Activated CD8-positive, alpha-beta memory T cell treated with anti-CD3 and anti-CD28 coated beads, Interleukin-2, amount 50 U/mL, for 48 hours (primary cell): Measurements from ENCODE around the gene ZFYVE16.
"Not testable (repeated sequence)": the region's sequence is repeated elsewhere in the genome, so short reads cannot be mapped to it uniquely, and the experiment has no call there.

Experiments
- DNase-seq: peaks from one replicate; pipeline ENCODE4 v3.0.0-alpha.2; 2020

ZFYVE16 gene

GRCh38 chr5:80411589-80412219 is 3.8 kb downstream of the ZFYVE16 start:
- no peak for DNase-seq

- no peak for DNase-seq
Observed at GRCh38 chr5:80414113-80414512, 6.2 kb downstream of the ZFYVE16 start.

- no peak for DNase-seq
Observed at GRCh38 chr5:80417973-80418372, 10.1 kb downstream of the ZFYVE16 start.

GRCh38 chr5:80424365-80424764 is 16.5 kb downstream of the ZFYVE16 start:
- DNase-seq, result not testable (repeated sequence)

- no peak for DNase-seq
Observed at GRCh38 chr5:80435476-80435875, 27.6 kb downstream of the ZFYVE16 start.

GRCh38 chr5:80437326-80437725 is 29.5 kb downstream of the ZFYVE16 start:
- DNase-seq, result no peak

- DNase-seq, result no peak
Observed at GRCh38 chr5:80438739-80439138, 30.9 kb downstream of the ZFYVE16 start.

GRCh38 chr5:80439213-80439612 is 31.3 kb downstream of the ZFYVE16 start:
- no peak for DNase-seq

GRCh38 chr5:80442742-80443141 is 34.9 kb downstream of the ZFYVE16 start:
- DNase-seq, result no peak

GRCh38 chr5:80453366-80453765 is 45.5 kb downstream of the ZFYVE16 start:
- no peak for DNase-seq

GRCh38 chr5:80463269-80463668 is 55.4 kb downstream of the ZFYVE16 start:
- no peak for DNase-seq

GRCh38 chr5:80466669-80467485 is 59.0 kb downstream of the ZFYVE16 start:
- DNase-seq, result no peak

GRCh38 chr5:80468131-80468530 is 60.3 kb downstream of the ZFYVE16 start:
- no peak for DNase-seq

GRCh38 chr5:80470631-80471030 is 62.8 kb downstream of the ZFYVE16 start:
- not testable (repeated sequence) for DNase-seq

GRCh38 chr5:80474929-80475328 is 67.1 kb downstream of the ZFYVE16 start:
- DNase-seq, result no peak

GRCh38 chr5:80479713-80480112 is 71.8 kb downstream of the ZFYVE16 start:
- no peak for DNase-seq

GRCh38 chr5:80480354-80480753 is 72.5 kb downstream of the ZFYVE16 start:
- no peak for DNase-seq

- DNase-seq, result no peak
Observed at GRCh38 chr5:80481019-80481893, 73.4 kb downstream of the ZFYVE16 start.

GRCh38 chr5:80482578-80482977 is 74.7 kb downstream of the ZFYVE16 start:
- no peak for DNase-seq

- DNase-seq, result no peak
Observed at GRCh38 chr5:80483636-80484232, 75.9 kb downstream of the ZFYVE16 start.

- DNase-seq, result no peak
Observed at GRCh38 chr5:80487444-80487828, 79.6 kb downstream of the ZFYVE16 start.

GRCh38 chr5:80487829-80488721 is 80.2 kb downstream of the ZFYVE16 start, which contains the start of gene FAM151B:
TSS of gene FAM151B (plus strand) at chr5:80488100. CDS start at chr5:80488124, 24 bp downstream.
- DNase-seq, result peak; percentile 84
